Measurements from ENCODE around the gene CACNA2D2. TPM values are rescaled to one million over a fixed set of nuclear protein-coding genes. Genes with fewer than 3 reads are reported as not detected.

Gene CACNA2D2
- total and polyA plus RNA-seq, 12 donors = 0.09 to 2.0 (median 0.60) TPM

DNA sequence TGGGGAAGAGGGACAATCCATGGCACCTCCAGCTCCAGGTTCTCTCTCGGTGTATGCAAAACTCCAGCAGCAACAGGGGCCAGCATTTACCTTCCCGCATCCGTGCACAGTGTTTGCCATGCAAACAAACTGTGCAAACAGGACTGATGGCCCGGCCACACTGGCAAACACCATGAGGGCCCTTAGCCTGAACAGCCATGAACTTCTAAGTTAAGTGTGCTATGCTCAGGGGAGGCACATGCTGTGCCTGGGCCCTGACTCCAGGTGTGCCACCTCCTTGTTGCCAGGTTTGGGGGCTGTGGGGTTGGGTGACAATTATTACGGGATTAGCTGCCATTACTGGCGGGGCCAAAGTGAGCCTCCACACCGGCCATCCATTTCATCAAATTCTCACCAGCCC, 57.5 kb downstream of the CACNA2D2 start:
- H3K4me3 ChIP-seq = no peak overlapping the region

DNA sequence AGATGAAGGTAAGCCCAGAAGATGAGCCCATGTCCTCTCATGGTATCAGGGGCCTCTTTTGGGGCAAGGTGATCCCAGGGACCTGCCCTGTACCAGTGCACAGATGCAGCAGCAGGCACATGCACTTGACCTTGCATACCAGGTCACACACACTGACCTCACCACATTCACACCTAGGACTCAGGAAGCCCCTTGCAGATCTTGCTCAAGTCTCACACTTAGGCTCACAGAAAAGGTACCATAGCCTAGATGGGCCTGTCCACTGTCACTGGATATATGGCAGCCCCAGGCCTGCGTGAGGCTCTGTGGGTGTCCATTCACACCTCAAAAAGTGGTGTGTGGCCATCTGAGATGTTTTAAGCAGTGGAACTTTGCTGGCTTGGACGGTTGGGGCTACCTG, 58.7 kb downstream of the CACNA2D2 start:
- 84 to 100% (median 93%) methylated on average over 2 of the region's 2 CpGs for whole genome bisulfite sequencing, 4 donors
- Histone ChIP-seq H3K4me1 (replicated peaks in 1 of 2) (no peaks in the 10 kb centered on the region), H3K27ac (no peak overlapping the region), H3K9me3 (replicated peaks in 1 of 3) (no peaks in the 10 kb centered on the region), H3K4me3 (no peak overlapping the region), H3K36me3 (replicated peaks in 1 of 2) (no peaks in the 10 kb centered on the region), H3K27me3 (no peaks in the 10 kb centered on the region)
- TF ChIP-seq POLR2A (IDR thresholded peaks at IDR 0.05) = no peak
- TF ChIP-seq, protein P1, sequence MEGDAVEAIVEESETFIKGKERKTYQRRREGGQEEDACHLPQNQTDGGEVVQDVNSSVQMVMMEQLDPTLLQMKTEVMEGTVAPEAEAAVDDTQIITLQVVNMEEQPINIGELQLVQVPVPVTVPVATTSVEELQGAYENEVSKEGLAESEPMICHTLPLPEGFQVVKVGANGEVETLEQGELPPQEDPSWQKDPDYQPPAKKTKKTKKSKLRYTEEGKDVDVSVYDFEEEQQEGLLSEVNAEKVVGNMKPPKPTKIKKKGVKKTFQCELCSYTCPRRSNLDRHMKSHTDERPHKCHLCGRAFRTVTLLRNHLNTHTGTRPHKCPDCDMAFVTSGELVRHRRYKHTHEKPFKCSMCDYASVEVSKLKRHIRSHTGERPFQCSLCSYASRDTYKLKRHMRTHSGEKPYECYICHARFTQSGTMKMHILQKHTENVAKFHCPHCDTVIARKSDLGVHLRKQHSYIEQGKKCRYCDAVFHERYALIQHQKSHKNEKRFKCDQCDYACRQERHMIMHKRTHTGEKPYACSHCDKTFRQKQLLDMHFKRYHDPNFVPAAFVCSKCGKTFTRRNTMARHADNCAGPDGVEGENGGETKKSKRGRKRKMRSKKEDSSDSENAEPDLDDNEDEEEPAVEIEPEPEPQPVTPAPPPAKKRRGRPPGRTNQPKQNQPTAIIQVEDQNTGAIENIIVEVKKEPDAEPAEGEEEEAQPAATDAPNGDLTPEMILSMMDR (IDR thresholded peaks at IDR 0.05) = no peak
- intact Hi-C loops (cut with DNase I) = no loop called here
- no peak for DNase-seq

More for the DNA sequence above, 57.5 kb downstream of the CACNA2D2 start:
- TF ChIP-seq POLR2A (IDR thresholded peaks at IDR 0.05) = no peak
- TF ChIP-seq, protein P1 (IDR thresholded peaks at IDR 0.05) = no peak
- intact Hi-C loops (cut with DNase I) = no loop called here
- WGBS, 4 donors = 92 to 94% (median 93%) methylated on average over 6 to 7 of the region's 7 CpGs
- no peaks in the 10 kb centered on the region for H3K27me3 ChIP-seq
- no peak overlapping the region for H3K27ac ChIP-seq
- no peaks in the 10 kb centered on the region for H3K4me1 ChIP-seq (replicated peaks in 1 of 2)
- H3K9me3 ChIP-seq (replicated peaks in 1 of 3) = no peaks in the 10 kb centered on the region
- DNase-seq = no peak
- no peaks in the 10 kb centered on the region for H3K36me3 ChIP-seq (replicated peaks in 1 of 2)

- TF ChIP-seq POLR2A (IDR thresholded peaks at IDR 0.05) = no peak
- TF ChIP-seq, protein P1 (IDR thresholded peaks at IDR 0.05) = no peak
- H3K4me3 ChIP-seq = no peak overlapping the region
- WGBS, 4 donors = 84 to 100% (median 95%) methylated on average over 4 to 5 of the region's 5 CpGs
- H3K27me3 ChIP-seq = no peaks in the 10 kb centered on the region
- no peak for DNase-seq
- no peaks in the 10 kb centered on the region for H3K4me1 ChIP-seq (replicated peaks in 1 of 2)
- no peaks in the 10 kb centered on the region for H3K9me3 ChIP-seq (replicated peaks in 1 of 3)
- H3K27ac ChIP-seq = no peak overlapping the region
- intact Hi-C loops (cut with DNase I) = no loop called here
- H3K36me3 ChIP-seq (replicated peaks in 1 of 2) = no peaks in the 10 kb centered on the region
Observed at GRCh38 chr3:50444213-50444612, 59.2 kb downstream of the CACNA2D2 start.

- intact Hi-C loops (cut with DNase I) = no loop called here
- no peaks in the 10 kb centered on the region for H3K27me3 ChIP-seq
- DNase-seq = no peak
- no peak overlapping the region for H3K4me3 ChIP-seq
- 89 to 90% (median 90%) methylated on average over 4 to 21 of the region's 21 CpGs for WGBS, 4 donors
- no peaks in the 10 kb centered on the region for H3K4me1 ChIP-seq (replicated peaks in 1 of 2)
- H3K9me3 ChIP-seq (replicated peaks in 1 of 3) = no peaks in the 10 kb centered on the region
- H3K36me3 ChIP-seq (replicated peaks in 1 of 2) = no peaks in the 10 kb centered on the region
- no peak for TF ChIP-seq POLR2A (IDR thresholded peaks at IDR 0.05)
- TF ChIP-seq, protein P1 (IDR thresholded peaks at IDR 0.05) = no peak
- H3K27ac ChIP-seq = no peak overlapping the region
Observed at GRCh38 chr3:50442945-50443579, 60.4 kb downstream of the CACNA2D2 start.

All from adrenal gland (tissue), 12 donors.